ENCODE measurements around the gene PARN.

- no peak for TF ChIP-seq CTCF (IDR thresholded peaks at IDR 0.05)
- TF ChIP-seq EP300 (IDR thresholded peaks at IDR 0.05): no peak
- no peak for TF ChIP-seq POLR2A (IDR thresholded peaks at IDR 0.05)
Observed at GRCh38 chr16:14611660-14612059, 18.4 kb downstream of the PARN start.

Measured in sigmoid colon (tissue), 4 donors.